Loucy (cell line): ENCODE measurements around the gene TMEM139.

Experiments
- H2AFZ ChIP-seq: fragments of 200-600 bp; sonication (generic); 2 replicates; pipeline ENCODE4 v1.6.0; 2016; ENCODE audit warnings: antibody characterized with exemption, mild to moderate bottlenecking, low read length, moderate library complexity
- H3F3A ChIP-seq: fragments of 200-600 bp; 2 replicates; pipeline ENCODE4 v1.6.0; 2016; ENCODE audit warnings: antibody characterized with exemption, low read depth, mild to moderate bottlenecking
- H3K27me3 ChIP-seq: fragments of 200-600 bp; sonication (generic); 2 replicates; pipeline ENCODE4 v1.6.1; 2014; ENCODE audit warnings: low read length, mild to moderate bottlenecking; ENCODE audit not compliant: insufficient read depth, poor library complexity, severe bottlenecking
- H3K36me3 ChIP-seq: fragments of 200-600 bp; sonication (generic); 2 replicates; pipeline ENCODE4 v1.6.1; 2016; ENCODE audit warnings: low read length; ENCODE audit not compliant: insufficient read depth
- H3K4me1 ChIP-seq: fragments of 200-600 bp; sonication (generic); 2 replicates; pipeline ENCODE4 v1.5.1; 2014; ENCODE audit warnings: low read length, mild to moderate bottlenecking; ENCODE audit not compliant: insufficient read depth, poor library complexity, severe bottlenecking
- H3K4me2 ChIP-seq: fragments of 200-600 bp; sonication (generic); 2 replicates; pipeline ENCODE4 v1.6.0; 2014; ENCODE audit warnings: antibody characterized with exemption, low read length, low read depth, mild to moderate bottlenecking; ENCODE audit not compliant: poor library complexity, severe bottlenecking
- H3K4me3 ChIP-seq: fragments of 200-600 bp; sonication (generic); 2 replicates; pipeline ENCODE4 v1.5.1; 2014; ENCODE audit warnings: low read length, mild to moderate bottlenecking, mixed read lengths; ENCODE audit not compliant: poor library complexity, severe bottlenecking
- H3K79me2 ChIP-seq: fragments of 200-600 bp; sonication (generic); 2 replicates; pipeline ENCODE4 v1.6.1; 2014; ENCODE audit warnings: low read length; ENCODE audit not compliant: insufficient read depth
- H3K9ac ChIP-seq: fragments of 200-600 bp; sonication (generic); 2 replicates; pipeline ENCODE4 v1.6.0; 2014; ENCODE audit warnings: mild to moderate bottlenecking, low read depth, low read length, moderate library complexity; ENCODE audit not compliant: poor library complexity, severe bottlenecking
- H3K9me2 ChIP-seq: fragments of 200-600 bp; sonication (generic); replicated peaks from 2 replicates; pipeline ENCODE4 v1.6.1; 2016; ENCODE audit warnings: low read depth, low read length, mixed read lengths
- H3K9me3 ChIP-seq: fragments of 200-600 bp; sonication (generic); 2 replicates; pipeline ENCODE4 v1.6.1; 2014; ENCODE audit warnings: mild to moderate bottlenecking, antibody characterized with exemption, low read length, low read depth; ENCODE audit not compliant: insufficient read depth
- H4K20me1 ChIP-seq: fragments of 200-600 bp; sonication (generic); 2 replicates; pipeline ENCODE4 v1.6.0; 2014; ENCODE audit warnings: antibody characterized with exemption, low read length, mild to moderate bottlenecking; ENCODE audit not compliant: insufficient read depth, poor library complexity, severe bottlenecking
- EZH2phosphoT487 ChIP-seq: fragments of 200-600 bp; IDR thresholded peaks from 2 replicates; pipeline ENCODE4 v1.6.1; 2018; ENCODE audit warnings: antibody characterized with exemption, mild to moderate bottlenecking, moderate library complexity, borderline replicate concordance
- TF ChIP-seq, protein P1 (sequence below): fragments of 200-600 bp; sonication (generic); conservative IDR thresholded peaks from 2 replicates; pipeline ENCODE4 v1.5.1; 2014; ENCODE audit warnings: mild to moderate bottlenecking, antibody characterized with exemption, low read length

The TMEM139 gene

DNA sequence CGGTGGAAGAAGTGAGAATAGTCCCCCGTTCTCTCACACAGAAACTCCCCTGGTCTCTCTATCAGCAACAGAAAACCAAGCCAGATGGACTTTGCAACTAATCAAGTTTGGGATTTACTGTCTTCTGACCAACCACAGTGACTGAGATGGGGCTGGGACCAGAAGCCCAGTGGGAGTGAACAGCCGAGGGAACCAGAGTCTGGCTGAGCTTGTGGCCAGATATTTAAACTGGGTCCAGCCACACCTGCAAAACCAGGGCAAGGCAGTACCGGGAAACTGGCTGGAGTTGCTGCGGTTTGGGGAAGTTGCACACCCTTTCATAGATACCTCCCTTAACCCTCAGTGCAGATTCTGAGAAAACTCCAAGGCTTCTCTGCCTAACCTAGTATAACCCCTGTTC lies 15.5 kb upstream of the TMEM139 start:
- Histone ChIP-seq H4K20me1 (no peaks in the 10 kb centered on the region), H3K4me3 (no peak overlapping the region), H3F3A (no peaks in the 10 kb centered on the region), H3K9ac (no peak overlapping the region), H3K36me3 (peaks cover 7% of the 10 kb centered on the region; the same call in 1 of the 2 replicates), H3K9me2 (no peaks in the 10 kb centered on the region), H2AFZ (no peak overlapping the region), H3K4me2 (no peak overlapping the region), H3K4me1 (peaks cover 14% of the 10 kb centered on the region), H3K9me3 (no peaks in the 10 kb centered on the region), H3K79me2 (peaks cover 6% of the 10 kb centered on the region; the same call in 1 of the 2 replicates), H3K27me3 (no peaks in the 10 kb centered on the region)
- TF ChIP-seq, protein P1, sequence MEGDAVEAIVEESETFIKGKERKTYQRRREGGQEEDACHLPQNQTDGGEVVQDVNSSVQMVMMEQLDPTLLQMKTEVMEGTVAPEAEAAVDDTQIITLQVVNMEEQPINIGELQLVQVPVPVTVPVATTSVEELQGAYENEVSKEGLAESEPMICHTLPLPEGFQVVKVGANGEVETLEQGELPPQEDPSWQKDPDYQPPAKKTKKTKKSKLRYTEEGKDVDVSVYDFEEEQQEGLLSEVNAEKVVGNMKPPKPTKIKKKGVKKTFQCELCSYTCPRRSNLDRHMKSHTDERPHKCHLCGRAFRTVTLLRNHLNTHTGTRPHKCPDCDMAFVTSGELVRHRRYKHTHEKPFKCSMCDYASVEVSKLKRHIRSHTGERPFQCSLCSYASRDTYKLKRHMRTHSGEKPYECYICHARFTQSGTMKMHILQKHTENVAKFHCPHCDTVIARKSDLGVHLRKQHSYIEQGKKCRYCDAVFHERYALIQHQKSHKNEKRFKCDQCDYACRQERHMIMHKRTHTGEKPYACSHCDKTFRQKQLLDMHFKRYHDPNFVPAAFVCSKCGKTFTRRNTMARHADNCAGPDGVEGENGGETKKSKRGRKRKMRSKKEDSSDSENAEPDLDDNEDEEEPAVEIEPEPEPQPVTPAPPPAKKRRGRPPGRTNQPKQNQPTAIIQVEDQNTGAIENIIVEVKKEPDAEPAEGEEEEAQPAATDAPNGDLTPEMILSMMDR = no peak
- TF ChIP-seq EZH2phosphoT487 = no peak

DNA sequence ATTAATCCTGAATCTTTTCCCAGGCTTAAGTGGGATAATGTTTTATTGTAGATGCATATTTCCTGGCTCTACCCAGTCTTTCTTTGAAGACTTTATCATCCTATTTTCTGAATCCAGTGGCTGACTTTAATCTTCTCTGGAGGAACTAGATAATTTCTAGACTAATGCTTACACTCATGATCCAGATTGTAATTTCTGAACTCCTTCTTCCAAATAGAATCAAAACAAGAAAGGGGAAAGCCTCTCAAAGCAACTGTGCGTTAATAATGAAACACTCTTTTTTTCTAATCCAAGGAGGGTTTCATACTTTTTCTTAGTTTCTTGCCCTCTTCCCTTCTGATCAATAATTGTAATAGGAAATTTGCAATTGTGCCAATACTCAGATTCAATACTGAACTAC lies 13.5 kb upstream of the TMEM139 start:
- H3K9me2 ChIP-seq = no peaks in the 10 kb centered on the region
- no peaks in the 10 kb centered on the region for H3F3A ChIP-seq
- TF ChIP-seq EZH2phosphoT487 = no peak
- TF ChIP-seq, protein P1 = no peak
- H3K9me3 ChIP-seq = no peaks in the 10 kb centered on the region
- no peaks in the 10 kb centered on the region for H3K27me3 ChIP-seq
- H3K79me2 ChIP-seq = no peaks in the 10 kb centered on the region
- no peaks in the 10 kb centered on the region for H4K20me1 ChIP-seq
- no peak overlapping the region for H3K4me3 ChIP-seq
- no peak overlapping the region for H3K9ac ChIP-seq
- no peaks in the 10 kb centered on the region for H3K4me1 ChIP-seq
- no peak overlapping the region for H3K4me2 ChIP-seq
- peaks cover 7% of the 10 kb centered on the region; the same call in 1 of the 2 replicates for H3K36me3 ChIP-seq
- no peak overlapping the region for H2AFZ ChIP-seq

DNA sequence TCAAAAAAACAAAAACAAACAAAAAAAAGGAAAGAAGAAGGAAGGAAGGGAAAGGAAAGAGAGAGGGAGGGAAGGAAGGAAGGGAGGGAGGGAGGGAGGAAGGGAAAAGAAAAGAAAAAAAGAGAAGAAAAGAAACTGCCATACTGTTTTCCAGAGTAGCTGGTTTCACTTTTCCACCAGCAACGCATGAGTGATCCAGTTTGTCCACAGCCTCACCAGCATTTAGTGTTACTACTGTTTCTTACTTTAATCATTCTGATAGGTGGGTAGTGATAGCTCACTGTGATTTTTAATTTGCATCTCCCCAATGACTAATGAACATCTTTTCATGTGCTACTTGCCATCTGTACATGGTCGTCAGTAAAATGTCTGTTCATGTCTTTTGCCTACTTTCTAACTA lies 11.9 kb upstream of the TMEM139 start:
- Histone ChIP-seq H3K4me3 (no peak overlapping the region), H2AFZ (no peak overlapping the region), H3K79me2 (no peaks in the 10 kb centered on the region), H3F3A (no peaks in the 10 kb centered on the region), H3K9ac (no peak overlapping the region), H3K4me2 (no peak overlapping the region), H3K4me1 (no peaks in the 10 kb centered on the region), H4K20me1 (no peaks in the 10 kb centered on the region), H3K36me3 (peaks cover 1% of the 10 kb centered on the region; the same call in 1 of the 2 replicates), H3K9me2 (no peaks in the 10 kb centered on the region), H3K9me3 (no peaks in the 10 kb centered on the region), H3K27me3 (no peaks in the 10 kb centered on the region)
- TF ChIP-seq, protein P1 = no peak
- no peak for TF ChIP-seq EZH2phosphoT487
